Measurements from ENCODE around the gene NCOA1.
"Not testable (repeated sequence)": the region's sequence is repeated elsewhere in the genome, so short reads cannot be mapped to it uniquely, and the experiment has no call there.

NCOA1 gene

DNA sequence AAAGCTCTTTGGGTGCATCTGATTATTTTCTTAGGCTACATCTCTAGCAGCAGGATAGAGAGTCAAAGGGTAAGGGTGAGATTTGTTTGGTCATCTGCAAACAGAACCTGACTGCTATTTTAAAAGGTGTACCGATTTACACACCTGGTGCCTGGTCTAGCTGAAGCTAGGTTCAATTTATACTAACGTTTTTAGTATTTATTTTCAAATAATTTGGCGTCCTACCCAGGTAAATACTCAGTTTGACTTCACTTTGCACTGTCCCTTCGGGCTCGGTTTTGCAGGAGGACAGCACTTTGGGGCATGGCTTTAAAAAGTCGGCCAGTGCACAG is 301.5 kb downstream of the NCOA1 start:
- no peak for DNase-seq (ENCODE audit: low spot score)

DNA sequence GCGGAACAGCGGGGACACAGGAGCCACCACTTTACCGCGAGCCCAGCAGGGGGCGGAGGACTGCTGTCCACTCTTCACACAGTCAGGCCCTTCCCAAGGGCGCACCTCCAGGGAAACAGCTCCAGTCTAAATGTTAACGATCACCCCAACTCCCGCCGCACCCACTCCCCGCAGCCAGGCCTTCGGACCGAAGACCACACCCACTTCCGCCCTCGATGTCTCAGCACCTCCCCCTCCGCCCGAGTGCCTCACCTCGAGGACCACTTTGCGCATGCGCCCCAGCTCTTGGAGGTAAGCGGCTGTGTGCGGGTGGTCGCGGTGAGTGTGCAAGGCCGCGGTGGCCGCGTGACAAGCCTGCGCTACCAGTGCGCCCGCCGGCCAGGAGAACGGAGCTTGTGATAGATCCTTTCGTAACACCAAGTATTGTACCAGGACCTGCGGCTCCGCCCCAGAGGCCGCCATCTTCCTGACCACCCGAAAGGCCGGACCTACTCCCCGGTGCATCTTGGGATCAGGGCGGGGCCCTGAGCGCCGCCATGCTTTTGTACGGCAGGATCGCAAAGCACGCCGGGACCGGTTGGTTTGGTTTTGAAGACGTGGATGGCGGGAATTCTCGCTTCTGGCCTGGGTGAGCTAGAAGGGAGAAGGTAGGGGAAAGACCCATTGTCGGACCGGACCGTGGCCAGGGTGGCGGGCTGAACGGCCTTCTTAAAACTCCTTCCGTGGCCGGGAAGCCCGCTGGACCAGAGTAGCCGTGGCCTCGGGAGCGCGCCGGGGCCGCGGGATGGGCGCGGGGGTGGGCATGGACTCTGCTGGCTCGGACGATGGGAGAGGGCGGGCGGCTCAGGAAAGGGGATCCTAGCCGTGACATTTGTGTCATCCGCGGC is 302.1 kb downstream of the NCOA1 start, which contains the start of the genes CENPO and PTRHD1:
TSS of gene CENPO (plus strand) at position 552 of the 887 bp plus-strand sequence. CDS start 495 bp downstream, outside the sequence.
TSS of gene PTRHD1 (minus strand) at position 518 of the 887 bp plus-strand sequence. CDS start at position 504, 14 bp downstream.
- peak; percentile 97 for DNase-seq (ENCODE audit: low spot score)

DNA sequence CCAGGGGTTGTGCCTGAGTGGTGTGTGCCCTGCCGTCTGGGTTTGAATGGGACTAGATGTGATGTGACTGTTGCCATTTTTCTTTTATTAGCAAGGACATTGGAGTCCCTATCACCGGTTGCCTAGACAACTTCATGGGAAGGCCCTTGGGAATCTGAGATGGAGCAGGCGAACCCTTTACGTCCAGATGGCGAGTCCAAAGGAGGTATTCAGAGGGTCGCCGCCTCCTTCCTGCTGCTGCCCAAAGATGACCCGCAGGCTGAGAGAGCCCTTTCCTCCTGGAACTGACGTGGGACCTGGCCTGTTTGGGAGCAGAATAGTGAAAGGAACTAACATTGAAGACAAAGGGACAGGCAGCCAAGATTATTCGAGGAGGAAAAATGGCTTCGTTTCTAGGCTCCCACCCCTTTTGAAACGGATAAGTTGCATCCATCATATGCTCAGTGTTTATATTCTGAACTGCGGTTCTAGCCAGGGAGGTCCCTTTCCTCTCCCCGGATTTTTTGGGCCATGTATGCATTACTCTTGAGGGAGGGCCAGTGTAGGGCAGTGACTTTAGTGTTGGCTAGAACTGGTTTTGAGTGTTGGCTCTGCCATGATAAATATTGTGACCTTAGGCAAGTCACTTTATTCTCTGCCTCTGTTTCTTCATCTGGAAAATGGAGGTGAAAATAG is 302.8 kb downstream of the NCOA1 start:
- DNase-seq (ENCODE audit: low spot score) = no peak

DNA sequence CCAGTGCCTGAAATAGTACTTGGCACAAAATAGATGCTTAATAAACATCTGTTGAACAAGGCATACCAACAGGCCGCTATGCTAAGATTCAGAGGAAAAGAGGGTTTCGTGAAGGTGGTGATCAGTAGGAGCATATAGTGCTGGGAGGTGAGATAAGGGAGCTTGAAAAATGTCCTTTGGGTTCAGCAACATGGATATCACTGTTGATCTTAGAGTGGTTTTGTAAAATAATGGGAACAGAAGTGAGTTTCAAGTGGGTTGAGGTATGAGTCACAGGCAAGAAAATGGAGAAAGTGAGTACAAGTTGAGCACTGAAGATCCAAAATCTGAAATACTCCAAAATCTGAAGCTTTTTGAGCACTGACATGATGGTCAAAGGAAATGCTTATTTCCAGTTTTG is 306.6 kb downstream of the NCOA1 start:
- no peak for DNase-seq (ENCODE audit: low spot score)

DNA sequence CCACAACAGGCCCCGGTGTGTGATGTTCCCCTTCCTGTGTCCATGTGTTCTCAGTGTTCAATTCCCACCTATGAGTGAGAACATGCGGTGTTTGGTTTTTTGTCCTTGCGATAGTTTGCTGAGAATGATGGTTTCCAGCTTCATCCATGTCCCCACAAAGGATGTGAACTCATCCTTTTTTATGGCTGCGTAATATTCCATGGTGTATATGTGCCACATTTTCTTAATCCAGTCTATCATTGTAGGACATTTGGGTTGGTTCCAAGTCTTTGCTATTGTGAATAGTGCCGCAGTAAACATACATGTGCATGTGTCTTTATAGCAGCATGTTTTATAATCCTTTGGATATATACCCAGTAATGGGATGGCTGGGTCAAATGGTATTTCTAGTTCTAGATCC is 309.4 kb downstream of the NCOA1 start:
- DNase-seq (ENCODE audit: low spot score) = not testable (repeated sequence)

DNA sequence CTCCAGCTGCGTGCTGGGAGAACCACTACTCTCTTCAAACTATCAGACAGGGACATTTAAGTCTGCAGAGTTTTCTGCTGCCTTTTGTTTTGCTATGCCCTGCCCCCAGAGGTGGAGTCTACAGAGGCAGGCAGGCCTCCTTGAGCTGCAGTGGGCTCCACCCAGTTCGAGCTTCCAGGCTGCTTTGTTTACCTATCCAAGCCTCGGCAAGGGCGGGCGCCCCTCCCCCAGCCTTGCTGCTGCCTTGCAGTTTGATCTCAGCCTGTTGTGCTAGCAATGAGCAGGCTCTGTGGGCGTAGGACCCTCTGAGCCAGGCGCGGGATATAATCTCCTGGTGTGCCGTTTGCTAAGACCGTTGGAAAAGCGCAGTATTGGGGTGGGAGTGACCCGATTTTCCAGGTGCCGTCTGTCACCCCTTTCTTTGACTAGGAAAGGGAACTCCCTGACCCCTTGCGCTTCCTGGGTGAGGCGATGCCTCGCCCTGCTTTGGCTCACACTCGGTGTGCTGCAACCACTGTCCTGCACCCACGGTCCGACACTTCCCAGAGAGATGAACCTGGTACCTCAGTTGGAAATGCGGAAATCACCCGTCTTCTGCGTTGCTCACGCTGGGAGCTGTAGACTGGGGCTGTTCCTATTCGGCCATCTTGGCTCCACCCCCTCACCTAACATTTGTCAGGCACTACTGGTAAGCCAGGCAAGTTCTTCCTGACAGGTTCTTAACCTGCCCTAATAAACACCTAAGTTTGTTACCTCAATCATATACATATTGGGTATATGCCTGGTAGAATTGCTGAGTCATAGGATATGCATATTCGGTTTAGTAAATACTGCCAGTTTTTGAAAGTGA is 315.0 kb downstream of the NCOA1 start:
- DNase-seq (ENCODE audit: low spot score) = not testable (repeated sequence)

DNA sequence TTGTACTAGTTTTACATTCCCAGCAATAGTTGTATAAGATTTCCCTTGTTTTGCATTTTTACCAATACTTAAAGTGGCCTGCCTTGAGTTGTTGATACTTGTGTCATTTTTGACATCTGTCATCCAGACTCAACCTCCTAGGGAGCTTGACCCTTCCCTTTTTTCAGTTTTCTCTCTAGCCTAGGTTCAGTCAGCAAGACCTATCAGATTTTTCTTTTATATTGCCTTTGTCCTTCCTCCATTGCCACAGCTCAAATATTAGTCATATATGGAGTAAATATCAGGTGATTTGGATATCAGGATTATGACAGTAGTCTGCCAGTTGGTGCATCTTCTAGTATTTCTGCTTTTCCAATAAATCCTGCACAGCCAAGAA is 315.6 kb downstream of the NCOA1 start:
- no peak for DNase-seq (ENCODE audit: low spot score)

DNA sequence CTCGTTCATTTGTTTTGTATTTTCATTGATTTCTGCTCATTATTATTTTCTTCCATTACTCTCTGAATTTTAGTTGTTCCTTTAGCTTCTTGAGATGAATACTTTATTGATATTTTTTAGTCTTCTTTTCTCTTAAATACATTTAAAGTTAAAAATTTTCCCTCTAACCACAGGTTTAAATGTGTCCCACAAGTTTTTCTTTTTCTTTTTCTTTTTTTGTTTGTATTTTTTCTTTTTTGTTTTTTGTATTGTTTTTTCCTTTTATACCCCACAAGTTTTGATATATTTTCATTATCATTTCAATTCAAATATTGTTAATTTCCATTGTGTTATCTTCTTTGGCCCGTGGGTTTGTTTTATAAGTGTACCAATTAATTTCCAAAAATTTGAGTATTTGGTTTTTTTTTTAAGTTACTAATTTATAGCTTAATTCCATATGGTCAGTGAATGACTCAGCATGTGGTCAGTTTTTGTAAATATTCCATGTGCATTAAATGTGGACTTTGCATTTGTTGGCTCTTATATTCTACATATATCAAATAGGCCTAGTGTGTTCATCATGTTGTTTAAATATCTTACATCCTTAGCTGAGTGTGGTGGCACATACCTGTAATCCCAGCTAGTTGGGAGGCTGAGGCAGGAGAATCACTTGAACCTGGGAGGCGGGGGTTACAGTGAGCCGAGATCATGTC is 318.4 kb downstream of the NCOA1 start:
- DNase-seq (ENCODE audit: low spot score) = no peak

DNA sequence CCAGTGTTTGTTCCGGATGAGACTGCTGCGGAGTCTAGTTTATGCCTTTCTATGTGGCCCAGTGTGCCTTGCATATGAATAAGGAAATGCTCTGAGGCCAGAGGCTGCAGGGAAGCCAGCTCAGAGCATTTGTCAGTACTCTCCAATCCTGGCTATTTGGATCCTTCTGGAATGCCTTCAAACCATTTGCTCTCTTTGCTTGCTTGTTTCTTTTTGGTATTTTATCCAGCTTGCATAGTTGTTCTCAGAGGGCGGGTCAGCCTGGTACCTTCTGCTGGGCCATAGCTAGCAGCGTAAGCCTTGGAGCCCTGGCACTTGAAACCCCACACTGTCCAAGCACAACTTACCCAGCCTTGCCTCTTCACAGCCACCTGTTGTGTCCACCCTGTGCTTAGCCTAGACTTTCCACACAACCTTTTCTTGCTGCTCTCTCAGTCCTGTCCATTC is 322.7 kb downstream of the NCOA1 start:
- DNase-seq (ENCODE audit: low spot score) = peak; percentile 72

DNA sequence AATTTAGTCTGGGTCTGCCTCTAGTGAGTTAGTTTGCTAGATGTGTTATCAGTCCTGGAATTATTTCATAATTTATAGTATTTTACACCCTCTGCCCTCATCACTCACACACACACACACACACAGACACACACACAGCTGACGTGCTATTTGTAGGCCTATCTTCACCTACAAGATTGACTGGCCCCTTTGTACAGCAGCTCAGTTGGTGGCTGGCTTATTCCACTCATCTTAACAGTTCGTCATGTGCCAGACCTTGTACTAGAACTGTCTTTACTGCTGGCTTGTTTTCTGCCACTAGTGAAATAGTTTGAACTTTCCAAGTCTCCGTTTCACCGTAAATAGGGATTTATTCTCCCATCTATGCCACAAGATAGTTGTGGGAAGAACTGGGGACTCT is 323.5 kb downstream of the NCOA1 start:
- no peak for DNase-seq (ENCODE audit: low spot score)

DNA sequence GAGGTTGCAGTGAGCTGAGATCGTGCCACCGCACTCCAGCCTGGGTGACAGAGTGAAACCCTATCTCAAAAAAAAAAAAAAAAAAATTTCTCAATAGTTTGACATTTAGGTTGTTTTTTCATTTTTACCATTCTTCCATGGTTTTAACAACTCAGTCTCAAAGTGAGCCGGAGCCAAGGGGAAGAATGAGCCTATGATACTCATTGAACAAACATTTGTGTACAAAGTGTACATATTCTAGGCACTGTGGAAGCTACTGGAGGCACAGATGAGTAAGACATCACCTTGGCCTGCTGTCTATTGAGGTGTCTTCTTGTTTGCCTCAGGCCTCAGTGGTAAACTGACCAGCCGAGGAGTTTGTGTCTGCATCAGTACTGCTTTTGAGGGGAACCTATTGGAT is 324.1 kb downstream of the NCOA1 start:
- no peak for DNase-seq (ENCODE audit: low spot score)

DNA sequence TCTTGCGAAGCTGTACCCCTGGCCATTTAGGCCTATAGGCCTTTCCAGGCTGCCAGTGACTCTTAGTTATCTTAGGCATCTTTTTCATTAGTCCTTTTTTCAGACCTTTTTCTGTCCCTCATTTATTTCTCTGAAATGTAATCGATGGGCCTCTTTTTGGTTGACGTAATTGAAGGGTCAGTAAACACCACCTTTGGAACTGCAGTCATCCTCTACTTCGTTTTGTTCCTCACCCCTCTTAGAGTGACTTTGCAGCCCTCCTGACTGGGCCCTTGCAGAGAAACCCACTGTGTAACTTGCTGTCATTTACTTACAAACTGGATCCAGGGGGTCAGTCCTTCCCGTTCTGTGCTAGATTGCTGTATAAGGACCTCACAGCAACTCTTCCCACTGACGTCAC is 325.4 kb downstream of the NCOA1 start:
- no peak for DNase-seq (ENCODE audit: low spot score)

DNA sequence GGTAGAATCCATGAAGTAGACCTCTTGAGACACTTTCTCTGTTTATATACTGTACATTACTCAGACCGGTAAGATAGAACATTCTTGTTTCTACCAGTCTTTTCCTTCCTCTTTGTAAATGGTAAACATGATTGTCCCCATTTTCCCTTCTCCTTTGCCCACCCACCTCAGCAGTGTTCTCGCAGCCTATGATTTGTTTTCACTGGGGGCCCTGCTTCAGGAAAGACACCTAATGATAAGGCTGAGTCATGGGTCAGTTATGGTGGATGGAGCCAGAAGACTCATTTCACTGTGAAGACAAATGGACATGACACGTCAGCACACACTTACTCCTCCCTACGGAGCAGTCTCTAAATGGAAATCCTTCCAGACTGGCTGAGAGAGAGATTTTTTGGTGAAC is 325.8 kb downstream of the NCOA1 start:
- no peak for DNase-seq (ENCODE audit: low spot score)

DNA sequence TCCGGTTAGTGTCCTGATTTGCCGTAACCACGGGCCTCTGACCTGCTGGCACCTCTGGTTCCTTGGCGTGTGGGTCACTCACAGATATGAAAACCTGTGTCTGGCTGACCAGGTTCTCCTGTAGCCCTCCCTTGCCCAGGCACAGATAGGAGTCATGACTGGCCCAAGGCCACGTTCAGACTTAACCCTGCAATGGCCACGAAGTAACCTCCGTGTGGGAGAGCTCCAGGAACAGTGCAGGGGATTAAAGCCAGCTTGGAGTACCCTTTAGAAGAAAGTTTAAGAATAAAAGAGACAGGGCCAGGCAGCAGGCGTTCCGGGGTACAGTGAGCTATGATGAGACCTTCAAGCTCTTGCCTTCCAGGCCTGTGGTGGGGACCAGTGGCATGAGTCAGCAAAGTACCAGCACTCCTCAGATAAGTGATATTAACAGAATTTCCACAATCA is 327.7 kb downstream of the NCOA1 start:
- no peak for DNase-seq (ENCODE audit: low spot score)

DNA sequence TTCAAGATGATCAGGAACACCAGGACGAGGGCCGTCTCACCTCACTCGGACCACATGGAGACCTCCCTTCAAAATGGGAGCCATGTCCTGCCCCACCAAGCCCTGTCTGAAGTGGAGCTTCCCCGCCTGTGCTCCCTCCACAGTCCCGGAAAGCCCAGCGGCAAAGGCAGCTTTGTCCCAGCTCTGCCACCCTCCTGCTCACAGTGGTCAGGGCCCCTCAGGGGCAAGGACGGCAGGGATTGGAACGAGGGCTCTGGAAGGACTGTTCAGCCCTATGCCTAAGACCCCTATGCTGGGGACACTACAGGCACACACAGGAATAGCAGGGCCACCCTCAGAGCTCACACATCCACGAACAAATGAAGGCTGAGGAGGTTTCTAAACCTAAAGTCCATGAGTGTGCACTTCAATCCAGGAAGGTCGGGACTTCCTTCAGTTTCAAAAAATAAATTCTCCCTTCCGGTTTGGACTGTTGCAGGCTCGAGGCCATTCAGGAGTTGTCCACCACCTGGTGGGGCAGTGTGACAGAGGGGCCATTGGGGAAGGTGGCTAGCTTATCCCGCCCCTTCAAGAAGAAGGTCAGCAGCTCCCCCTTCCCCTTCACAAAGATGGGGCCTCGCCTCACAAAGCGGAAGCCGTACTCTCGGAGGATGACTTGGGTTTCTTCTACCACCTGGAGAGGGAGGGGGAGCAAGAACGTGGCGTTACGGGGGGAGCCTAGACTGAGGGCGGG is 328.6 kb downstream of the NCOA1 start:
- no peak for DNase-seq (ENCODE audit: low spot score)

DNA sequence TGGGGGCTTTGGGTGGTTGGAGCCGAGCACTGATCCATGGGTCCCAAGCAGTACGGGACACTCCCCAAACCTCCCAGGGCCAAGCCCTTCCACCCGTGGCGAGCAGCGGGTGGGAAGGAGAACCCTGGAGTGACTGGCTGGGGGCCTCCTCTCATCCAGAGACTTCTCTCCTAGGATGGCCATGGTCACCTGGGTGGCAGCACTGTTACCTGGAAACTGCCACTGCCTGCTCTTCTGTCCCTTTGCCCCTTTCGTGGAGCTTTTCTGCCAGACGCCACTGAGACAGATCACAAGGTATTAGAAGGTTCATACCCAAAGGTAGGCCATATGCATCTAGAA is 329.1 kb downstream of the NCOA1 start:
- DNase-seq (ENCODE audit: low spot score) = no peak

All from Ammon's horn (tissue), 1 donor.